GM18498 (cell line): Measurements from ENCODE around the gene ATG4D.
"Not testable (repeated sequence)": the region's sequence is repeated elsewhere in the genome, so short reads cannot be mapped to it uniquely, and the experiment has no call there.

Source experiments
- ATAC-seq: cut with Tn5 transposase; IDR thresholded peaks from one replicate; pipeline ENCODE4 v1.9.1; 2021; ENCODE audit warnings: mild to moderate bottlenecking, moderate library complexity; ENCODE audit not compliant: unreplicated experiment

Gene ATG4D

GRCh38 chr19:10518444-10519361 is 25.0 kb upstream of the ATG4D start:
- ATAC-seq, result no peak

GRCh38 chr19:10519421-10519820 is 24.3 kb upstream of the ATG4D start:
- no peak for ATAC-seq

- no peak for ATAC-seq
These were observed 22.9 kb upstream of the ATG4D start for GRCh38 chr19:10520652-10521318.

GRCh38 chr19:10521461-10522171 is 22.1 kb upstream of the ATG4D start:
- ATAC-seq, result no peak

GRCh38 chr19:10523135-10523636 is 20.5 kb upstream of the ATG4D start:
- no peak for ATAC-seq

GRCh38 chr19:10525636-10526035 is 18.1 kb upstream of the ATG4D start:
- no peak for ATAC-seq

- ATAC-seq, result not testable (repeated sequence)
These were observed 16.8 kb upstream of the ATG4D start for GRCh38 chr19:10526887-10527286.

GRCh38 chr19:10532457-10532856 is 11.2 kb upstream of the ATG4D start:
- ATAC-seq, result no peak

GRCh38 chr19:10533646-10534386 is 9.9 kb upstream of the ATG4D start:
- no peak for ATAC-seq

GRCh38 chr19:10535613-10536012 is 8.1 kb upstream of the ATG4D start:
- ATAC-seq, result no peak

GRCh38 chr19:10537668-10538067 is 6.0 kb upstream of the ATG4D start:
- no peak for ATAC-seq

- ATAC-seq, result no peak
These were observed 5.3 kb upstream of the ATG4D start for GRCh38 chr19:10538204-10538983.

- not testable (repeated sequence) for ATAC-seq
These were observed 4.7 kb upstream of the ATG4D start for GRCh38 chr19:10539016-10539415.

GRCh38 chr19:10543059-10543419 is 665 bp upstream of the ATG4D start:
- no peak for ATAC-seq

GRCh38 chr19:10544242-10544752 is 593 bp downstream of the ATG4D start:
- peak; percentile 13 for ATAC-seq

- no peak for ATAC-seq
These were observed 1.1 kb downstream of the ATG4D start for GRCh38 chr19:10544753-10545251.

- ATAC-seq, result no peak
These were observed 3.1 kb downstream of the ATG4D start for GRCh38 chr19:10546817-10547216.

- ATAC-seq, result no peak
These were observed 5.1 kb downstream of the ATG4D start for GRCh38 chr19:10548746-10549276.

GRCh38 chr19:10549733-10550132 is 6.0 kb downstream of the ATG4D start:
- ATAC-seq, result no peak
